ENCODE results near the gene NRF1. TPM values are rescaled to one million over a fixed set of nuclear protein-coding genes. Genes with fewer than 3 reads are reported as not detected.
A peak's percentile ranks its signal among the peaks of the same experiment; 100 is the strongest.

The NRF1 gene
- total RNA-seq, 1 experiment from 2014 or later = 19.3 TPM

DNA sequence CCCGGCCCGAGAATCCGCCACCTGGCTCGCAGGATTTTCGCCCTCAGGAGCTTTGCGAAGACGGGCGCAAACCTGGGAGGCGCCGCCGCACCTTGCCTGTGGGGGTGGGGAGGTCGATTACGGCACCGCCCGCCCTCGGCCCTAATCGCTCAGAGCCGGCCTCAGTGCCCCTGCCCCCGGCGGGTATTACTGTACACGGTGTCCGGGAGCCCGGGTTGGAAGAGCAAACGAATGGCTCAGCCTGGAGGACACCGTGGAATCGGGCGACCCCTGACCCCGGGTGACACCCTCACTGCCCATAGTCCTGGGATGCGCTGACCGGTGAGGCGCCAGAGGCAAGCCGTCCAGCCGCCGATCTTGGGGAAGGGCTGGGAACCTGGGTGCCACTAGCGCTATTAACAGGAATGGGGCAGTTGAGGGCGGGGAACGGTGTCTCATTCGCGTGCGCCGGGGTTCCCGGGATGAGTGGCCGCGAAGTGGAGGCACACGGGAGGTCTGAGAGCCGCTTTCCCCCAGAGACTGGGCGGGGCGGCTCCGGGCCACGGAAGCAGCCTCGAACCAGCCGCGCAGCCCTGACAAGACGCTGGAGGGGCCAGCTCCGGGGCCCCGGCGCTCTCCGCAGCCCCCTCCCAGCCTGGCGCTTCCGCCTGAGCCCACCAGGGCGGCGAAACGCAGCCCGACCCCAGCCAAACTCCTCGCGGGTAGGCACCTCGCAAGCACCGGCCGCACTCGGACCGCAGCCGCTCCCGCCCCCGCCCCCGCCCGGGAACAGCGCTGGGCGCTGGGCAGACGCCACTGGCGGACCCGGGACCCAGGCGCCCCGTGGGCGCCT lies 167.5 kb downstream of the NRF1 start:
- H3K27ac ChIP-seq (ENCODE audit: insufficient read length, low read depth, low read length) = no peak overlapping the region
- no peaks in the 10 kb centered on the region; the same call in 1 of the 2 replicates for H3K79me2 ChIP-seq (ENCODE audit: insufficient read depth, low read length)
- H4K5ac ChIP-seq (ENCODE audit: insufficient read length, low read depth, low read length) = no peak overlapping the region
- H2AFZ ChIP-seq (ENCODE audit: low read length) = no peak overlapping the region
- H3K36me3 Mint-ChIP-seq (ENCODE audit: insufficient read depth in 1 of 3, low read depth in 3 of 3) = peaks cover 0 to 3% (median 0%) of the 10 kb centered on the region in 3 experiments; a peak in 2 of 7 replicates
- no peak overlapping the region for H3K27ac Mint-ChIP-seq
- H3K14ac ChIP-seq (ENCODE audit: insufficient read depth, low read length) = no peak overlapping the region; the same call in 1 of the 2 replicates
- H3K4me3 Mint-ChIP-seq = peak overlapping the region; percentile 67 to 80
- no peak overlapping the region for H2BK5ac ChIP-seq (ENCODE audit: insufficient read length, low read length)
- H3K79me1 ChIP-seq (ENCODE audit: insufficient read depth, low read depth, low read length, poor library complexity, severe bottlenecking) = no peaks in the 10 kb centered on the region
- no peak overlapping the region for H3K56ac ChIP-seq (ENCODE audit: insufficient read length, low read depth, low read length)
- H2BK15ac ChIP-seq (ENCODE audit: low read depth, low read length) = no peak overlapping the region
- no peak overlapping the region for H2BK120ac ChIP-seq (ENCODE audit: low read depth, low read length, poor library complexity, severe bottlenecking)
- H3K18ac ChIP-seq (ENCODE audit: insufficient read length, low read depth, low read length) = peak overlapping the region; percentile 1
- no peak overlapping the region for H4K8ac ChIP-seq (replicated peaks; ENCODE audit: insufficient read length, low read depth, low read length)
- H3K9me3 ChIP-seq (ENCODE audit: control insufficient read depth, low read depth, low read length) = no peaks in the 10 kb centered on the region
- DNase-seq = no peak
- H3K9ac ChIP-seq (ENCODE audit: extremely low read depth, insufficient read length, low read length) = no peak overlapping the region
- peaks cover 47% of the 10 kb centered on the region for H3K27me3 ChIP-seq (ENCODE audit: insufficient read depth, low read length)
- H3T11ph ChIP-seq (ENCODE audit: low read length) = no peak overlapping the region
- peaks cover 4% of the 10 kb centered on the region for H4K20me1 ChIP-seq (ENCODE audit: control insufficient read depth, insufficient read depth, insufficient read length)
- WGBS (ENCODE audit: extremely low coverage, insufficient read length, low lambda C conversion rate) = no CpG with 5 or more reads among the region's 84 CpGs
- no peak overlapping the region for H3K23ac ChIP-seq (ENCODE audit: insufficient read length, low read depth, low read length)
- H3K23me2 ChIP-seq (ENCODE audit: insufficient read length, low read depth, low read length, poor library complexity, severe bottlenecking) = peaks cover 47% of the 10 kb centered on the region
- H2BK12ac ChIP-seq (ENCODE audit: insufficient read length, low read depth, low read length) = no peak overlapping the region
- no peak overlapping the region for H2BK20ac ChIP-seq (ENCODE audit: low read depth, low read length, poor library complexity, severe bottlenecking)
- TF ChIP-seq, protein P1, sequence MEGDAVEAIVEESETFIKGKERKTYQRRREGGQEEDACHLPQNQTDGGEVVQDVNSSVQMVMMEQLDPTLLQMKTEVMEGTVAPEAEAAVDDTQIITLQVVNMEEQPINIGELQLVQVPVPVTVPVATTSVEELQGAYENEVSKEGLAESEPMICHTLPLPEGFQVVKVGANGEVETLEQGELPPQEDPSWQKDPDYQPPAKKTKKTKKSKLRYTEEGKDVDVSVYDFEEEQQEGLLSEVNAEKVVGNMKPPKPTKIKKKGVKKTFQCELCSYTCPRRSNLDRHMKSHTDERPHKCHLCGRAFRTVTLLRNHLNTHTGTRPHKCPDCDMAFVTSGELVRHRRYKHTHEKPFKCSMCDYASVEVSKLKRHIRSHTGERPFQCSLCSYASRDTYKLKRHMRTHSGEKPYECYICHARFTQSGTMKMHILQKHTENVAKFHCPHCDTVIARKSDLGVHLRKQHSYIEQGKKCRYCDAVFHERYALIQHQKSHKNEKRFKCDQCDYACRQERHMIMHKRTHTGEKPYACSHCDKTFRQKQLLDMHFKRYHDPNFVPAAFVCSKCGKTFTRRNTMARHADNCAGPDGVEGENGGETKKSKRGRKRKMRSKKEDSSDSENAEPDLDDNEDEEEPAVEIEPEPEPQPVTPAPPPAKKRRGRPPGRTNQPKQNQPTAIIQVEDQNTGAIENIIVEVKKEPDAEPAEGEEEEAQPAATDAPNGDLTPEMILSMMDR (conservative IDR thresholded peaks at IDR 0.05) = peak; percentile 57
- H3K27me3 Mint-ChIP-seq (ENCODE audit: low read depth) = peaks cover 73% of the 10 kb centered on the region
- no peak overlapping the region for H3K4ac ChIP-seq (ENCODE audit: low read depth, low read length)
- peaks cover 16% of the 10 kb centered on the region; the same call in 1 of the 2 replicates for H3K4me1 ChIP-seq (ENCODE audit: insufficient read depth, low read length)
- H3K4me1 Mint-ChIP-seq = peaks cover 57 to 64% of the 10 kb centered on the region in 2 experiments
- H4K91ac ChIP-seq (ENCODE audit: insufficient read length, low read depth, low read length) = no peak overlapping the region
- no peak overlapping the region for H2AK5ac ChIP-seq (ENCODE audit: insufficient read length, low read length)
- H3K4me2 ChIP-seq (ENCODE audit: insufficient read depth, insufficient read length, low read length) = peak overlapping the region; percentile 61
- H3K9me3 Mint-ChIP-seq = peaks cover 0 to 6% of the 10 kb centered on the region in 2 experiments; a peak in 1 of 5 replicates
